HepG2 (cell line): ENCODE measurements around the gene BMX. TPM values are rescaled to one million over a fixed set of nuclear protein-coding genes. Genes with fewer than 3 reads are reported as not detected.

ENCODE experiments used
- ATAC-seq: fragments of 200-7000 bp; cut with Tn5 transposase; 3 replicates; pipeline ENCODE4 v1.9.1; 2020; ENCODE audit warnings: mild to moderate bottlenecking, moderate library complexity
- Bru-seq: library from RNA; stranded (reverse); fragments of 400-500 nt; gene quantifications from one replicate; lab custom pipeline; 2021; lab: Mats Ljungman, UMichigan
- BruChase-seq, 2 experiments: library from RNA; stranded (reverse); fragments of 400-500 nt; gene quantifications; one replicate each; lab custom pipeline; 2021; lab: Mats Ljungman, UMichigan
- BruUV-seq: library from RNA; stranded (reverse); fragments of 400-500 nt; replicated peaks from 2 replicates; lab custom pipeline; 2021; lab: Mats Ljungman, UMichigan
- CTCF ChIA-PET: fragments of 300-600 bp; formaldehyde crosslinking; extraction: SDS; loops from one replicate; lab custom pipeline; 2021; ENCODE audit warnings: low total read pairs, inconsistent platforms, low intra/inter-chr PET ratio; lab: Yijun Ruan, JAX
- POLR2A ChIA-PET: fragments of 350-600 bp; sonication (Branson Sonifier 250); formaldehyde crosslinking; loops from one replicate; lab custom pipeline; 2020; ENCODE audit warnings: antibody characterized with exemption, inconsistent platforms; lab: Yijun Ruan, JAX
- DNase-seq: peaks from one replicate; pipeline ENCODE4 v3.0.0-alpha.2; 2015; ENCODE audit warnings: low spot score
- FAIRE-seq: peaks from 3 replicates; lab custom pipeline; 2011; peaks lifted over from hg19 to GRCh38; lab: Jason Lieb, UNC
- H2AFZ ChIP-seq: one replicate; pipeline ENCODE4 v1.6.1; 2011; ENCODE audit warnings: low read length, inconsistent platforms
- H3K27ac ChIP-seq: fragments of 300-600 bp; 3 replicates; pipeline ENCODE4 v1.8.0; 2011; ENCODE audit warnings: mixed run types, mild to moderate bottlenecking, mixed read lengths, low read length, inconsistent platforms; ENCODE audit not compliant: insufficient read depth; ENCODE audit errors: extremely low read length
- H3K27me3 ChIP-seq, 2 experiments: fragments of 200-600 bp in 1 of 2; 2 replicates in 1 of 2; 3 replicates in 1 of 2; pipeline versions ENCODE4 v1.6.0 to v1.8.0; 2011; ENCODE audit warnings: low read length in 2 of 2, mild to moderate bottlenecking in 2 of 2, moderate library complexity in 2 of 2, inconsistent platforms in 1 of 2; ENCODE audit not compliant: insufficient read depth in 2 of 2, control insufficient read depth in 1 of 2
- H3K36me3 ChIP-seq, 2 experiments: fragments of 200-600 bp in 1 of 2; replicated peaks in 1 of 2; 2 replicates in 1 of 2; 3 replicates in 1 of 2; pipeline versions ENCODE4 v1.5.1 to v1.8.0; 2011; ENCODE audit warnings: low read length in 2 of 2, inconsistent platforms in 1 of 2; ENCODE audit not compliant: insufficient read depth in 2 of 2, control insufficient read depth in 1 of 2
- H3K4me1 ChIP-seq: 2 replicates; pipeline ENCODE4 v1.5.1; 2012; ENCODE audit warnings: low read length, inconsistent platforms; ENCODE audit not compliant: insufficient read depth
- H3K4me2 ChIP-seq: 2 replicates; pipeline ENCODE4 v1.6.0; 2011; ENCODE audit warnings: low read depth, low read length, inconsistent platforms
- H3K4me3 ChIP-seq, 3 experiments: fragments of 200-600 bp in 1 of 3; sonication (generic), shearing (Covaris generic) in 1 of 3; replicated peaks in 1 of 3; 2 replicates each; pipeline ENCODE4 v1.5.1; 2011 to 2016; ENCODE audit warnings: low read length in 3 of 3, inconsistent platforms in 2 of 3, low read depth in 2 of 3, mild to moderate bottlenecking in 2 of 3, control low read depth in 1 of 3, mixed read lengths in 1 of 3; ENCODE audit not compliant: insufficient read depth in 1 of 3
- H3K79me2 ChIP-seq: one replicate; pipeline ENCODE4 v1.6.1; 2011; ENCODE audit warnings: low read length, inconsistent platforms; ENCODE audit not compliant: insufficient read depth
- H3K9ac ChIP-seq: 2 replicates; pipeline ENCODE4 v1.6.0; 2011; ENCODE audit warnings: mild to moderate bottlenecking, low read depth, low read length, inconsistent platforms; ENCODE audit not compliant: insufficient read depth
- H3K9me3 ChIP-seq: 2 replicates; pipeline ENCODE4 v1.5.1; 2012; ENCODE audit warnings: mild to moderate bottlenecking, low read length
- H4K20me1 ChIP-seq: 2 replicates; pipeline ENCODE4 v1.6.0; 2011; ENCODE audit warnings: inconsistent platforms, mild to moderate bottlenecking, low read length, moderate library complexity; ENCODE audit not compliant: insufficient read depth
- ARID2 ChIP-seq: sonication (generic); formaldehyde crosslinking; IDR thresholded peaks from 2 replicates; pipeline ENCODE4 v1.8.1; 2022; ENCODE audit warnings: mild to moderate bottlenecking, missing genetic modification reagents, borderline replicate concordance
- CBX5 ChIP-seq: sonication (generic); formaldehyde crosslinking; IDR thresholded peaks from 2 replicates; pipeline ENCODE4 v1.4.0; 2020; ENCODE audit warnings: missing genetic modification reagents, borderline replicate concordance
- CEBPZ ChIP-seq: IDR thresholded peaks from 2 replicates; pipeline ENCODE4 v1.6.1; 2012; ENCODE audit warnings: low read length, improper control_type of control experiment
- HNRNPLL ChIP-seq: fragments of 200-400 bp; formaldehyde crosslinking; IDR thresholded peaks from 2 replicates; pipeline ENCODE4 v1.6.1; 2017; ENCODE audit warnings: mild to moderate bottlenecking, low read depth, low read length; ENCODE audit not compliant: poor library complexity, severe bottlenecking
- KDM5A ChIP-seq: fragments of 200-600 bp; sonication (generic); IDR thresholded peaks from 2 replicates; pipeline ENCODE4 v1.7.0; 2018; ENCODE audit warnings: antibody characterized with exemption, mild to moderate bottlenecking, low read length, borderline replicate concordance
- RORA ChIP-seq: sonication (generic); formaldehyde crosslinking; IDR thresholded peaks from 2 replicates; pipeline ENCODE4 v1.5.0; 2020; ENCODE audit warnings: mild to moderate bottlenecking, missing genetic modification reagents, moderate library complexity
- TBP ChIP-seq: sonication (generic); formaldehyde crosslinking; IDR thresholded peaks from 2 replicates; pipeline ENCODE4 v1.5.0; 2020; ENCODE audit warnings: missing genetic modification reagents
- U2AF2 ChIP-seq: fragments of 200-400 bp; formaldehyde crosslinking; IDR thresholded peaks from 2 replicates; pipeline ENCODE4 v1.6.1; 2017; ENCODE audit warnings: low read depth, mild to moderate bottlenecking, low read length
- WGBS: methylation state at CpG from one replicate; pipeline ENCODE4 v1.1.6; 2017; ENCODE audit warnings: low lambda C conversion rate; 5-methylcytosine and 5-hydroxymethylcytosine counted together
- in situ Hi-C: cut with HindIII; loops from 2 replicates; pipeline ENCODE4 v1.10.0; 2017; ENCODE audit warnings: low pct_unique_long_range_greater_than_20kb; ENCODE audit not compliant: extremely low pct_ligation_motif_present
- intact Hi-C: fragments of 100-400 bp; cut with micrococcal nuclease; formaldehyde crosslinking; loops from one replicate; pipeline ENCODE4 v1.10.0; 2022; ENCODE audit not compliant: unreplicated experiment
- long read RNA-seq, 2 experiments: library from RNA in 1 of 2; library from polyadenylated mRNA in 1 of 2; stranded (forward) in 1 of 2; unstranded in 1 of 2; transcript quantifications; one replicate each; pipeline ENCODE4 v2.0.0, GENCODE V29; 2019 to 2022
- polyA minus RNA-seq, 3 experiments: library from RNA; depleted of rRNA, polyadenylated mRNA; stranded (reverse); fragments of >200 nt; gene quantifications; 2 replicates each; pipeline ENCODE4 v1.2.3, GENCODE V29; 2011; ENCODE audit warnings: low replicate concordance in 1 of 3
- polyA plus RNA-seq, 8 experiments: library from polyadenylated mRNA; depleted of rRNA in 3 of 8; stranded (reverse) in 7 of 8; unstranded in 1 of 8; fragments of >200 nt; fragmentation: Illumina TruSeq in 4 of 8; extraction: Trizol in 4 of 8; gene quantifications; 2 replicates each; pipeline versions ENCODE4 v1.2.1 to v1.2.3, GENCODE V29; 2011 to 2016; ENCODE audit warnings: low read depth in 4 of 8, missing spikeins in 1 of 8, mixed read lengths in 1 of 8; ENCODE audit not compliant: insufficient read depth in 1 of 8
- total RNA-seq, 5 experiments: library from RNA; depleted of rRNA; stranded (reverse); fragments of >200 nt; fragmentation: Illumina TruSeq; extraction: Trizol; gene quantifications; 2 replicates each; pipeline ENCODE4 v1.2.3, GENCODE V29; 2016; ENCODE audit warnings: low read depth in 1 of 5
- TF ChIP-seq, protein P1 (sequence below): IDR thresholded peaks from 2 replicates; pipeline ENCODE4 v1.6.1; 2018; ENCODE audit warnings: missing genetic modification reagents, mild to moderate bottlenecking, missing compliant biosample characterization
- TF ChIP-seq, protein P2 (sequence below): sonication (generic); formaldehyde crosslinking; IDR thresholded peaks from 2 replicates; pipeline ENCODE4 v1.4.0; 2020; ENCODE audit warnings: missing genetic modification reagents, borderline replicate concordance

BMX gene
- not detected in 2 replicates for total RNA-seq (2016; rRNA removed; fragmentation: Illumina TruSeq; extraction: Trizol)
- total RNA-seq (2016; cell fraction: cytosol; rRNA removed; fragmentation: Illumina TruSeq; extraction: Trizol; ENCODE audit: low read depth), result not detected in 2 replicates
- total RNA-seq (2016; cell fraction: insoluble cytoplasmic fraction; rRNA removed; fragmentation: Illumina TruSeq; extraction: Trizol), result not detected in 2 replicates
- not detected in 2 replicates for total RNA-seq (2016; cell fraction: membrane; rRNA removed; fragmentation: Illumina TruSeq; extraction: Trizol)
- total RNA-seq (2016; cell fraction: nucleus; rRNA removed; fragmentation: Illumina TruSeq; extraction: Trizol), result not detected in 2 replicates
- not detected in 2 replicates for polyA plus RNA-seq (2011; rRNA removed)
- polyA plus RNA-seq (2011; cell fraction: cytosol; rRNA removed), result not detected in 2 replicates
- not detected in 2 replicates for polyA plus RNA-seq (2011; cell fraction: nucleus; rRNA removed)
- polyA plus RNA-seq (2012), result not detected in 2 replicates
- polyA plus RNA-seq (2016; cell fraction: cytosol; fragmentation: Illumina TruSeq; extraction: Trizol; ENCODE audit: low read depth), result not detected in 2 replicates
- not detected in 2 replicates for polyA plus RNA-seq (2016; cell fraction: insoluble cytoplasmic fraction; fragmentation: Illumina TruSeq; extraction: Trizol; ENCODE audit: low read depth)
- not detected in 2 replicates for polyA plus RNA-seq (2016; cell fraction: membrane; fragmentation: Illumina TruSeq; extraction: Trizol; ENCODE audit: low read depth)
- not detected in 2 replicates for polyA plus RNA-seq (2016; cell fraction: nucleus; fragmentation: Illumina TruSeq; extraction: Trizol; ENCODE audit: insufficient read depth, low read depth)
- not detected in 2 replicates for polyA minus RNA-seq (2011; rRNA and poly(A)+ RNA removed; ENCODE audit: low replicate concordance)
- not detected in 2 replicates for polyA minus RNA-seq (2011; cell fraction: cytosol; rRNA and poly(A)+ RNA removed)
- polyA minus RNA-seq (2011; cell fraction: nucleus; rRNA and poly(A)+ RNA removed), result not detected in 2 replicates
- percentile 9 among the genes with signal in this experiment for Bru-seq, nascent RNA
- percentile 3 among the genes with signal in this experiment for BruChase-seq, experiment 1, labeled RNA remaining after a 6-hour chase
- BruChase-seq, experiment 2, labeled RNA remaining after a 2-hour chase, result not detected
- long read RNA-seq, experiment 1, result 0 reads
- long read RNA-seq, experiment 2, result 0 reads

DNA sequence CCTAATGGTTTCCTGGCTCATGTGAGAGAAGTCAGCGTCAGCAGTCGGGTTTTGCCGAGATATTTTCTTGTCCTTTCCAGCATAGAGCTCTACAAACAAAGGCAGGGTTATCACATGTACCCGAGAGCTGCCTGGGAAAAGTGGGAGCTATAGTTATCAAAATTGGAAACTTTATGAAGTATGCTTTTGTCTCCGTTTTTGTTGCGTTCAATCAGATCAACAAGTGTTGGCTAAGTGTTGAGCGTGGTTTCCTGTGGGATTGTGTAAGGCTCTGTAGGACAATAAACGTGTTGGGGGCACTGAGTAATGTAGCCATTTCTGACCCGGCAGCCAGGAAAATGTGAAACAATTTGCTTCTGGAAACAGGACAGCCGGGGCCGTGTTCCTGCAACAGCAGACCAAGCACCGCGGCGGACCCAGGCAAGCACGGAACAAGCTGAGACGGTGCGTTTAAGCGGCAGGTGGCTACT, at the start of gene BMX:
Gene BMX (plus strand): TSS at position 311 of the 470 bp plus-strand sequence. CDS start 7,547 bp downstream, outside the sequence.
- in situ Hi-C loops, result loop anchor here (10.0 kb wide), 1 partner anchor 64 kb away; no protein-coding TSS in a partner anchor
- no peak for ATAC-seq
- CTCF ChIA-PET, result no interaction called here
- TF ChIP-seq, protein P1, sequence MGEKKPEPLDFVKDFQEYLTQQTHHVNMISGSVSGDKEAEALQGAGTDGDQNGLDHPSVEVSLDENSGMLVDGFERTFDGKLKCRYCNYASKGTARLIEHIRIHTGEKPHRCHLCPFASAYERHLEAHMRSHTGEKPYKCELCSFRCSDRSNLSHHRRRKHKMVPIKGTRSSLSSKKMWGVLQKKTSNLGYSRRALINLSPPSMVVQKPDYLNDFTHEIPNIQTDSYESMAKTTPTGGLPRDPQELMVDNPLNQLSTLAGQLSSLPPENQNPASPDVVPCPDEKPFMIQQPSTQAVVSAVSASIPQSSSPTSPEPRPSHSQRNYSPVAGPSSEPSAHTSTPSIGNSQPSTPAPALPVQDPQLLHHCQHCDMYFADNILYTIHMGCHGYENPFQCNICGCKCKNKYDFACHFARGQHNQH (CRISPR knock-in tag), result no peak
- TF ChIP-seq KDM5A (no peak), CEBPZ (no peak), U2AF2 (no peak), TBP (CRISPR knock-in tag) (no peak), RORA (no peak), HNRNPLL (no peak), ARID2 (CRISPR knock-in tag) (no peak), CBX5 (no peak)
- TF ChIP-seq, protein P2, sequence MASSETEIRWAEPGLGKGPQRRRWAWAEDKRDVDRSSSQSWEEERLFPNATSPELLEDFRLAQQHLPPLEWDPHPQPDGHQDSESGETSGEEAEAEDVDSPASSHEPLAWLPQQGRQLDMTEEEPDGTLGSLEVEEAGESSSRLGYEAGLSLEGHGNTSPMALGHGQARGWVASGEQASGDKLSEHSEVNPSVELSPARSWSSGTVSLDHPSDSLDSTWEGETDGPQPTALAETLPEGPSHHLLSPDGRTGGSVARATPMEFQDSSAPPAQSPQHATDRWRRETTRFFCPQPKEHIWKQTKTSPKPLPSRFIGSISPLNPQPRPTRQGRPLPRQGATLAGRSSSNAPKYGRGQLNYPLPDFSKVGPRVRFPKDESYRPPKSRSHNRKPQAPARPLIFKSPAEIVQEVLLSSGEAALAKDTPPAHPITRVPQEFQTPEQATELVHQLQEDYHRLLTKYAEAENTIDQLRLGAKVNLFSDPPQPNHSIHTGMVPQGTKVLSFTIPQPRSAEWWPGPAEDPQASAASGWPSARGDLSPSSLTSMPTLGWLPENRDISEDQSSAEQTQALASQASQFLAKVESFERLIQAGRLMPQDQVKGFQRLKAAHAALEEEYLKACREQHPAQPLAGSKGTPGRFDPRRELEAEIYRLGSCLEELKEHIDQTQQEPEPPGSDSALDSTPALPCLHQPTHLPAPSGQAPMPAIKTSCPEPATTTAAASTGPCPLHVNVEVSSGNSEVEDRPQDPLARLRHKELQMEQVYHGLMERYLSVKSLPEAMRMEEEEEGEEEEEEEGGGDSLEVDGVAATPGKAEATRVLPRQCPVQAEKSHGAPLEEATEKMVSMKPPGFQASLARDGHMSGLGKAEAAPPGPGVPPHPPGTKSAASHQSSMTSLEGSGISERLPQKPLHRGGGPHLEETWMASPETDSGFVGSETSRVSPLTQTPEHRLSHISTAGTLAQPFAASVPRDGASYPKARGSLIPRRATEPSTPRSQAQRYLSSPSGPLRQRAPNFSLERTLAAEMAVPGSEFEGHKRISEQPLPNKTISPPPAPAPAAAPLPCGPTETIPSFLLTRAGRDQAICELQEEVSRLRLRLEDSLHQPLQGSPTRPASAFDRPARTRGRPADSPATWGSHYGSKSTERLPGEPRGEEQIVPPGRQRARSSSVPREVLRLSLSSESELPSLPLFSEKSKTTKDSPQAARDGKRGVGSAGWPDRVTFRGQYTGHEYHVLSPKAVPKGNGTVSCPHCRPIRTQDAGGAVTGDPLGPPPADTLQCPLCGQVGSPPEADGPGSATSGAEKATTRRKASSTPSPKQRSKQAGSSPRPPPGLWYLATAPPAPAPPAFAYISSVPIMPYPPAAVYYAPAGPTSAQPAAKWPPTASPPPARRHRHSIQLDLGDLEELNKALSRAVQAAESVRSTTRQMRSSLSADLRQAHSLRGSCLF, result no peak

More for the DNA sequence above, at the start of gene BMX:
- intact Hi-C loops, result no loop called here
- DNase-seq (no peak), FAIRE-seq (no peak)
- no peaks in the 10 kb centered on the region for H3K79me2 ChIP-seq
- no peaks in the 10 kb centered on the region for H3K9me3 ChIP-seq
- no peaks in the 10 kb centered on the region for H3K36me3 ChIP-seq
- POLR2A ChIA-PET, result no interaction called here
- no peak within 1 kb of the TSS for H3K4me3 ChIP-seq
- no peaks in the 10 kb centered on the region for H4K20me1 ChIP-seq
- WGBS, result 5% methylated on average over 6 of the region's 18 CpGs
- no peak within 1 kb of the TSS for H3K27ac ChIP-seq
- no TSS peak for BruUV-seq
- peak within 1 kb of the TSS; percentile 18; the same call in 1 of the 2 replicates for H3K4me2 ChIP-seq
- H3K9ac ChIP-seq, result no peak within 1 kb of the TSS
- 0 out of 2 replicates have a peak, but pooled peaks cover 6% of the 10 kb centered on the region for H3K4me1 ChIP-seq
- no peaks in the 10 kb centered on the region for H3K27me3 ChIP-seq
- H2AFZ ChIP-seq, result no peak within 1 kb of the TSS
